HEK293 (cell line): ENCODE measurements around the gene AGO3.

Experiments used
- GLI2 ChIP-seq: fragments of 450-650 bp; formaldehyde crosslinking; IDR thresholded peaks from 2 replicates; pipeline ENCODE4; 2017; ENCODE audit warnings: missing biosample characterization, missing genetic modification characterization, low read depth, borderline replicate concordance
- KLF1 ChIP-seq: fragments of 450-650 bp; formaldehyde crosslinking; IDR thresholded peaks from 2 replicates; pipeline ENCODE4 v1.5.1; 2016; ENCODE audit warnings: missing biosample characterization, missing genetic modification characterization
- MYNN ChIP-seq: fragments of 450-650 bp; formaldehyde crosslinking; IDR thresholded peaks from 2 replicates; pipeline ENCODE4 v1.5.1; 2016; ENCODE audit warnings: missing biosample characterization, missing genetic modification characterization, borderline replicate concordance
- SALL2 ChIP-seq: fragments of 450-650 bp; formaldehyde crosslinking; IDR thresholded peaks from 2 replicates; pipeline ENCODE4 v1.5.0; 2017; ENCODE audit warnings: missing biosample characterization, mild to moderate bottlenecking, missing genetic modification characterization, borderline replicate concordance
- ZBTB17 ChIP-seq: fragments of 450-650 bp; formaldehyde crosslinking; IDR thresholded peaks from 2 replicates; pipeline ENCODE4 v1.5.1; 2016; ENCODE audit warnings: missing biosample characterization, missing genetic modification characterization
- ZBTB20 ChIP-seq: fragments of 450-650 bp; formaldehyde crosslinking; IDR thresholded peaks from 2 replicates; pipeline ENCODE4 v1.5.1; 2016; ENCODE audit warnings: missing biosample characterization, missing genetic modification characterization
- ZNF350 ChIP-seq: fragments of 450-650 bp; formaldehyde crosslinking; IDR thresholded peaks from 2 replicates; pipeline ENCODE4 v1.5.0; 2017; ENCODE audit warnings: missing biosample characterization, mild to moderate bottlenecking, missing genetic modification characterization
- ZNF423 ChIP-seq: fragments of 450-650 bp; formaldehyde crosslinking; IDR thresholded peaks from 2 replicates; pipeline ENCODE4 v1.5.1; 2016; ENCODE audit warnings: missing biosample characterization, missing genetic modification characterization
- ZNF426 ChIP-seq: fragments of 450-650 bp; formaldehyde crosslinking; IDR thresholded peaks from 2 replicates; pipeline ENCODE4 v1.5.1; 2017; ENCODE audit warnings: missing biosample characterization, missing genetic modification characterization, mild to moderate bottlenecking, inconsistent platforms, moderate library complexity
- ZNF48 ChIP-seq: fragments of 450-650 bp; formaldehyde crosslinking; IDR thresholded peaks from 2 replicates; pipeline ENCODE4 v1.5.1; 2016; ENCODE audit warnings: missing biosample characterization, missing genetic modification characterization
- ZNF558 ChIP-seq: fragments of 450-650 bp; formaldehyde crosslinking; IDR thresholded peaks from 2 replicates; pipeline ENCODE4 v1.5.1; 2016; ENCODE audit warnings: missing biosample characterization, missing genetic modification characterization
- ZNF560 ChIP-seq: fragments of 450-650 bp; formaldehyde crosslinking; IDR thresholded peaks from 2 replicates; pipeline ENCODE4 v1.5.1; 2017; ENCODE audit warnings: missing biosample characterization, missing genetic modification characterization, borderline replicate concordance
- ZNF621 ChIP-seq: fragments of 450-650 bp; formaldehyde crosslinking; IDR thresholded peaks from 2 replicates; pipeline ENCODE4 v1.5.1; 2017; ENCODE audit warnings: missing biosample characterization, missing genetic modification characterization
- ZNF76 ChIP-seq: fragments of 450-650 bp; formaldehyde crosslinking; IDR thresholded peaks from 2 replicates; pipeline ENCODE4; 2016; ENCODE audit warnings: low read depth, missing biosample characterization, missing genetic modification characterization, borderline replicate concordance
- TF ChIP-seq, protein P1 (sequence below): fragments of 450-650 bp; formaldehyde crosslinking; IDR thresholded peaks from 2 replicates; pipeline ENCODE4 v1.5.1; 2016; ENCODE audit warnings: missing biosample characterization, missing genetic modification characterization, low read depth
- TF ChIP-seq, protein P2 (sequence below): fragments of 450-650 bp; formaldehyde crosslinking; IDR thresholded peaks from 2 replicates; pipeline ENCODE4 v1.5.1; 2017; ENCODE audit warnings: missing biosample characterization, missing genetic modification characterization
- TF ChIP-seq, protein P3 (sequence below): fragments of 450-650 bp; formaldehyde crosslinking; IDR thresholded peaks from 2 replicates; pipeline ENCODE4 v1.5.1; 2016; ENCODE audit warnings: missing biosample characterization, missing genetic modification characterization, borderline replicate concordance
- TF ChIP-seq, protein P4 (sequence below): fragments of 450-650 bp; formaldehyde crosslinking; IDR thresholded peaks from 2 replicates; pipeline ENCODE4 v1.5.1; 2016; ENCODE audit warnings: missing biosample characterization, missing genetic modification characterization, borderline replicate concordance
- TF ChIP-seq, protein P5 (sequence below): fragments of 450-650 bp; formaldehyde crosslinking; IDR thresholded peaks from 2 replicates; pipeline ENCODE4 v1.5.1; 2016; ENCODE audit warnings: missing biosample characterization, missing genetic modification characterization
- TF ChIP-seq, protein P6 (sequence below): fragments of 450-650 bp; formaldehyde crosslinking; IDR thresholded peaks from 2 replicates; pipeline ENCODE4 v1.5.1; 2016; ENCODE audit warnings: missing biosample characterization, missing genetic modification characterization
- TF ChIP-seq, protein P7 (sequence below): fragments of 450-650 bp; formaldehyde crosslinking; IDR thresholded peaks from 2 replicates; pipeline ENCODE4 v1.5.1; 2017; ENCODE audit warnings: missing biosample characterization, missing genetic modification characterization

The AGO3 gene

DNA sequence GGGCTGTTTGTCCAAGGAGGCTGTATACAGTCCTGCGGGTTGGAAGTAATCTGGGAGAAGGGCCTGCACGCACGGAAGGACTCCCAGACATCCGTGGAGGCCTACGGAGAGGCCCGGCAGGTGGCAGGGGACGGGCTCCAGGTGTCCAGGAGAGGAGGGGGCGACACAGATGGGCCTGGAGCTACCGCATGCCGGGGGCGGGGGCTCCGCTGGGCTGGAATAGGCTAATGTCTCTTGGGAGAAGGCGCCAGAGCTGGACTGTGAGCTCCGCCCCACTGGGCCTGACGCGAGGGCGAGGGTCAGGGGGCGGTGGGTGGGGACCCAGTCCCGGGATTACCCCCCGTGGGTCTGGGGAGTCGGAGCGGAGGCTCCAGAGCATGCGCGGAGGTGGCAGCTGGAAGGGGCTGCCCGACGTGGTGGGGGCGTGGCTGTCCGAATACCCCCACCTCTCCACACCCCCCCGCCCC is 47.2 kb upstream of the AGO3 start (continued):
- TF ChIP-seq KLF1 (tag by site-specific recombination), result peak; percentile 93
- no peak for TF ChIP-seq ZNF426 (tag by site-specific recombination)
- TF ChIP-seq ZNF560 (tag by site-specific recombination), result no peak
- no peak for TF ChIP-seq SALL2 (tag by site-specific recombination)
- TF ChIP-seq ZNF558, result no peak
- TF ChIP-seq, protein P1, sequence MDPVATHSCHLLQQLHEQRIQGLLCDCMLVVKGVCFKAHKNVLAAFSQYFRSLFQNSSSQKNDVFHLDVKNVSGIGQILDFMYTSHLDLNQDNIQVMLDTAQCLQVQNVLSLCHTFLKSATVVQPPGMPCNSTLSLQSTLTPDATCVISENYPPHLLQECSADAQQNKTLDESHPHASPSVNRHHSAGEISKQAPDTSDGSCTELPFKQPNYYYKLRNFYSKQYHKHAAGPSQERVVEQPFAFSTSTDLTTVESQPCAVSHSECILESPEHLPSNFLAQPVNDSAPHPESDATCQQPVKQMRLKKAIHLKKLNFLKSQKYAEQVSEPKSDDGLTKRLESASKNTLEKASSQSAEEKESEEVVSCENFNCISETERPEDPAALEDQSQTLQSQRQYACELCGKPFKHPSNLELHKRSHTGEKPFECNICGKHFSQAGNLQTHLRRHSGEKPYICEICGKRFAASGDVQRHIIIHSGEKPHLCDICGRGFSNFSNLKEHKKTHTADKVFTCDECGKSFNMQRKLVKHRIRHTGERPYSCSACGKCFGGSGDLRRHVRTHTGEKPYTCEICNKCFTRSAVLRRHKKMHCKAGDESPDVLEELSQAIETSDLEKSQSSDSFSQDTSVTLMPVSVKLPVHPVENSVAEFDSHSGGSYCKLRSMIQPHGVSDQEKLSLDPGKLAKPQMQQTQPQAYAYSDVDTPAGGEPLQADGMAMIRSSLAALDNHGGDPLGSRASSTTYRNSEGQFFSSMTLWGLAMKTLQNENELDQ, result no peak
- TF ChIP-seq, protein P2, sequence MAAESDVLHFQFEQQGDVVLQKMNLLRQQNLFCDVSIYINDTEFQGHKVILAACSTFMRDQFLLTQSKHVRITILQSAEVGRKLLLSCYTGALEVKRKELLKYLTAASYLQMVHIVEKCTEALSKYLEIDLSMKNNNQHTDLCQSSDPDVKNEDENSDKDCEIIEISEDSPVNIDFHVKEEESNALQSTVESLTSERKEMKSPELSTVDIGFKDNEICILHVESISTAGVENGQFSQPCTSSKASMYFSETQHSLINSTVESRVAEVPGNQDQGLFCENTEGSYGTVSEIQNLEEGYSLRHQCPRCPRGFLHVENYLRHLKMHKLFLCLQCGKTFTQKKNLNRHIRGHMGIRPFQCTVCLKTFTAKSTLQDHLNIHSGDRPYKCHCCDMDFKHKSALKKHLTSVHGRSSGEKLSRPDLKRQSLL (tag by site-specific recombination), result no peak; the same call in 1 of the 2 replicates
- TF ChIP-seq, protein P3, sequence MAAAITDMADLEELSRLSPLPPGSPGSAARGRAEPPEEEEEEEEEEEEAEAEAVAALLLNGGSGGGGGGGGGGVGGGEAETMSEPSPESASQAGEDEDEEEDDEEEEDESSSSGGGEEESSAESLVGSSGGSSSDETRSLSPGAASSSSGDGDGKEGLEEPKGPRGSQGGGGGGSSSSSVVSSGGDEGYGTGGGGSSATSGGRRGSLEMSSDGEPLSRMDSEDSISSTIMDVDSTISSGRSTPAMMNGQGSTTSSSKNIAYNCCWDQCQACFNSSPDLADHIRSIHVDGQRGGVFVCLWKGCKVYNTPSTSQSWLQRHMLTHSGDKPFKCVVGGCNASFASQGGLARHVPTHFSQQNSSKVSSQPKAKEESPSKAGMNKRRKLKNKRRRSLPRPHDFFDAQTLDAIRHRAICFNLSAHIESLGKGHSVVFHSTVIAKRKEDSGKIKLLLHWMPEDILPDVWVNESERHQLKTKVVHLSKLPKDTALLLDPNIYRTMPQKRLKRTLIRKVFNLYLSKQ (tag by site-specific recombination), result no peak
- TF ChIP-seq, protein P4, sequence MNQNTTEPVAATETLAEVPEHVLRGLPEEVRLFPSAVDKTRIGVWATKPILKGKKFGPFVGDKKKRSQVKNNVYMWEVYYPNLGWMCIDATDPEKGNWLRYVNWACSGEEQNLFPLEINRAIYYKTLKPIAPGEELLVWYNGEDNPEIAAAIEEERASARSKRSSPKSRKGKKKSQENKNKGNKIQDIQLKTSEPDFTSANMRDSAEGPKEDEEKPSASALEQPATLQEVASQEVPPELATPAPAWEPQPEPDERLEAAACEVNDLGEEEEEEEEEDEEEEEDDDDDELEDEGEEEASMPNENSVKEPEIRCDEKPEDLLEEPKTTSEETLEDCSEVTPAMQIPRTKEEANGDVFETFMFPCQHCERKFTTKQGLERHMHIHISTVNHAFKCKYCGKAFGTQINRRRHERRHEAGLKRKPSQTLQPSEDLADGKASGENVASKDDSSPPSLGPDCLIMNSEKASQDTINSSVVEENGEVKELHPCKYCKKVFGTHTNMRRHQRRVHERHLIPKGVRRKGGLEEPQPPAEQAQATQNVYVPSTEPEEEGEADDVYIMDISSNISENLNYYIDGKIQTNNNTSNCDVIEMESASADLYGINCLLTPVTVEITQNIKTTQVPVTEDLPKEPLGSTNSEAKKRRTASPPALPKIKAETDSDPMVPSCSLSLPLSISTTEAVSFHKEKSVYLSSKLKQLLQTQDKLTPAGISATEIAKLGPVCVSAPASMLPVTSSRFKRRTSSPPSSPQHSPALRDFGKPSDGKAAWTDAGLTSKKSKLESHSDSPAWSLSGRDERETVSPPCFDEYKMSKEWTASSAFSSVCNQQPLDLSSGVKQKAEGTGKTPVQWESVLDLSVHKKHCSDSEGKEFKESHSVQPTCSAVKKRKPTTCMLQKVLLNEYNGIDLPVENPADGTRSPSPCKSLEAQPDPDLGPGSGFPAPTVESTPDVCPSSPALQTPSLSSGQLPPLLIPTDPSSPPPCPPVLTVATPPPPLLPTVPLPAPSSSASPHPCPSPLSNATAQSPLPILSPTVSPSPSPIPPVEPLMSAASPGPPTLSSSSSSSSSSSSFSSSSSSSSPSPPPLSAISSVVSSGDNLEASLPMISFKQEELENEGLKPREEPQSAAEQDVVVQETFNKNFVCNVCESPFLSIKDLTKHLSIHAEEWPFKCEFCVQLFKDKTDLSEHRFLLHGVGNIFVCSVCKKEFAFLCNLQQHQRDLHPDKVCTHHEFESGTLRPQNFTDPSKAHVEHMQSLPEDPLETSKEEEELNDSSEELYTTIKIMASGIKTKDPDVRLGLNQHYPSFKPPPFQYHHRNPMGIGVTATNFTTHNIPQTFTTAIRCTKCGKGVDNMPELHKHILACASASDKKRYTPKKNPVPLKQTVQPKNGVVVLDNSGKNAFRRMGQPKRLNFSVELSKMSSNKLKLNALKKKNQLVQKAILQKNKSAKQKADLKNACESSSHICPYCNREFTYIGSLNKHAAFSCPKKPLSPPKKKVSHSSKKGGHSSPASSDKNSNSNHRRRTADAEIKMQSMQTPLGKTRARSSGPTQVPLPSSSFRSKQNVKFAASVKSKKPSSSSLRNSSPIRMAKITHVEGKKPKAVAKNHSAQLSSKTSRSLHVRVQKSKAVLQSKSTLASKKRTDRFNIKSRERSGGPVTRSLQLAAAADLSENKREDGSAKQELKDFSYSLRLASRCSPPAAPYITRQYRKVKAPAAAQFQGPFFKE (tag by site-specific recombination), result 0 out of 2 replicates have a peak, but pooled peaks have one; percentile 65
- TF ChIP-seq ZNF76 (tag by site-specific recombination), result no peak
- TF ChIP-seq, protein P5, sequence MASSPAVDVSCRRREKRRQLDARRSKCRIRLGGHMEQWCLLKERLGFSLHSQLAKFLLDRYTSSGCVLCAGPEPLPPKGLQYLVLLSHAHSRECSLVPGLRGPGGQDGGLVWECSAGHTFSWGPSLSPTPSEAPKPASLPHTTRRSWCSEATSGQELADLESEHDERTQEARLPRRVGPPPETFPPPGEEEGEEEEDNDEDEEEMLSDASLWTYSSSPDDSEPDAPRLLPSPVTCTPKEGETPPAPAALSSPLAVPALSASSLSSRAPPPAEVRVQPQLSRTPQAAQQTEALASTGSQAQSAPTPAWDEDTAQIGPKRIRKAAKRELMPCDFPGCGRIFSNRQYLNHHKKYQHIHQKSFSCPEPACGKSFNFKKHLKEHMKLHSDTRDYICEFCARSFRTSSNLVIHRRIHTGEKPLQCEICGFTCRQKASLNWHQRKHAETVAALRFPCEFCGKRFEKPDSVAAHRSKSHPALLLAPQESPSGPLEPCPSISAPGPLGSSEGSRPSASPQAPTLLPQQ (tag by site-specific recombination), result 0 out of 2 replicates have a peak, but pooled peaks have one; percentile 14
- peak; percentile 86 for TF ChIP-seq ZNF423
- TF ChIP-seq, protein P6, sequence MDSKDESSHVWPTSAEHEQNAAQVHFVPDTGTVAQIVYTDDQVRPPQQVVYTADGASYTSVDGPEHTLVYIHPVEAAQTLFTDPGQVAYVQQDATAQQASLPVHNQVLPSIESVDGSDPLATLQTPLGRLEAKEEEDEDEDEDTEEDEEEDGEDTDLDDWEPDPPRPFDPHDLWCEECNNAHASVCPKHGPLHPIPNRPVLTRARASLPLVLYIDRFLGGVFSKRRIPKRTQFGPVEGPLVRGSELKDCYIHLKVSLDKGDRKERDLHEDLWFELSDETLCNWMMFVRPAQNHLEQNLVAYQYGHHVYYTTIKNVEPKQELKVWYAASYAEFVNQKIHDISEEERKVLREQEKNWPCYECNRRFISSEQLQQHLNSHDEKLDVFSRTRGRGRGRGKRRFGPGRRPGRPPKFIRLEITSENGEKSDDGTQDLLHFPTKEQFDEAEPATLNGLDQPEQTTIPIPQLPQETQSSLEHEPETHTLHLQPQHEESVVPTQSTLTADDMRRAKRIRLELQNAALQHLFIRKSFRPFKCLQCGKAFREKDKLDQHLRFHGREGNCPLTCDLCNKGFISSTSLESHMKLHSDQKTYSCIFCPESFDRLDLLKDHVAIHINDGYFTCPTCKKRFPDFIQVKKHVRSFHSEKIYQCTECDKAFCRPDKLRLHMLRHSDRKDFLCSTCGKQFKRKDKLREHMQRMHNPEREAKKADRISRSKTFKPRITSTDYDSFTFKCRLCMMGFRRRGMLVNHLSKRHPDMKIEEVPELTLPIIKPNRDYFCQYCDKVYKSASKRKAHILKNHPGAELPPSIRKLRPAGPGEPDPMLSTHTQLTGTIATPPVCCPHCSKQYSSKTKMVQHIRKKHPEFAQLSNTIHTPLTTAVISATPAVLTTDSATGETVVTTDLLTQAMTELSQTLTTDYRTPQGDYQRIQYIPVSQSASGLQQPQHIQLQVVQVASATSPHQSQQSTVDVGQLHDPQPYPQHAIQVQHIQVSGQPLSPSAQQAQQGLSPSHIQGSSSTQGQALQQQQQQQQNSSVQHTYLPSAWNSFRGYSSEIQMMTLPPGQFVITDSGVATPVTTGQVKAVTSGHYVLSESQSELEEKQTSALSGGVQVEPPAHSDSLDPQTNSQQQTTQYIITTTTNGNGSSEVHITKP (tag by site-specific recombination), result peak; percentile 75
- TF ChIP-seq ZBTB20, result no peak
- no peak for TF ChIP-seq MYNN (tag by site-specific recombination)
- no peak for TF ChIP-seq ZNF621
- TF ChIP-seq, protein P7, sequence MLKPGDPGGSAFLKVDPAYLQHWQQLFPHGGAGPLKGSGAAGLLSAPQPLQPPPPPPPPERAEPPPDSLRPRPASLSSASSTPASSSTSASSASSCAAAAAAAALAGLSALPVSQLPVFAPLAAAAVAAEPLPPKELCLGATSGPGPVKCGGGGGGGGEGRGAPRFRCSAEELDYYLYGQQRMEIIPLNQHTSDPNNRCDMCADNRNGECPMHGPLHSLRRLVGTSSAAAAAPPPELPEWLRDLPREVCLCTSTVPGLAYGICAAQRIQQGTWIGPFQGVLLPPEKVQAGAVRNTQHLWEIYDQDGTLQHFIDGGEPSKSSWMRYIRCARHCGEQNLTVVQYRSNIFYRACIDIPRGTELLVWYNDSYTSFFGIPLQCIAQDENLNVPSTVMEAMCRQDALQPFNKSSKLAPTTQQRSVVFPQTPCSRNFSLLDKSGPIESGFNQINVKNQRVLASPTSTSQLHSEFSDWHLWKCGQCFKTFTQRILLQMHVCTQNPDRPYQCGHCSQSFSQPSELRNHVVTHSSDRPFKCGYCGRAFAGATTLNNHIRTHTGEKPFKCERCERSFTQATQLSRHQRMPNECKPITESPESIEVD, result no peak
- TF ChIP-seq ZNF48 (tag by site-specific recombination), result no peak
- 0 out of 2 replicates have a peak, but pooled peaks have one; percentile 28 for TF ChIP-seq ZBTB17
- no peak for TF ChIP-seq ZNF350
- no peak for TF ChIP-seq GLI2 (tag by site-specific recombination)
